A549 (cell line): ENCODE data around the gene BCAS1. TPM values are rescaled to one million over a fixed set of nuclear protein-coding genes. Genes with fewer than 3 reads are reported as not detected.

Source experiments
- BHLHE40 ChIP-seq: IDR thresholded peaks from 2 replicates; pipeline ENCODE4 v1.6.1; 2012; ENCODE audit warnings: low read depth, low read length, inconsistent platforms
- CBX2 ChIP-seq: fragments of 200-600 bp; sonication (generic); IDR thresholded peaks from 2 replicates; pipeline ENCODE4 v1.6.1; 2016; ENCODE audit warnings: low read depth, mild to moderate bottlenecking, borderline replicate concordance
- CBX8 ChIP-seq: fragments of 200-600 bp; sonication (generic); IDR thresholded peaks from 2 replicates; pipeline ENCODE4 v1.6.1; 2016
- CEBPB ChIP-seq, 2 experiments: fragments of >200 bp in 1 of 2; sonication (Bioruptor Twin) in 1 of 2; formaldehyde crosslinking in 1 of 2; IDR thresholded peaks; 2 replicates each; pipeline ENCODE4 v1.6.1; 2012 to 2016
- CHD2 ChIP-seq: fragments of 150-350 bp; IDR thresholded peaks from 2 replicates; pipeline ENCODE4 v1.6.1; 2014; ENCODE audit warnings: low read length; ENCODE audit not compliant: partially characterized antibody
- EHF ChIP-seq: fragments of 250-450 bp; sonication (Bioruptor Pico); IDR thresholded peaks from 2 replicates; pipeline ENCODE4 v1.5.0; 2020; ENCODE audit warnings: mild to moderate bottlenecking
- ESRRA ChIP-seq: fragments of 150-350 bp; IDR thresholded peaks from 2 replicates; pipeline ENCODE4 v1.6.1; 2014; ENCODE audit warnings: mild to moderate bottlenecking, low read length, borderline replicate concordance
- FOXS1 ChIP-seq: fragments of 250-450 bp; sonication (Bioruptor Pico); IDR thresholded peaks from 2 replicates; pipeline ENCODE4 v1.5.0; 2020; ENCODE audit warnings: mild to moderate bottlenecking, moderate library complexity
- GATA3 ChIP-seq: IDR thresholded peaks from 2 replicates; pipeline ENCODE4 v1.6.1; 2012; ENCODE audit warnings: borderline replicate concordance
- HEYL ChIP-seq: fragments of 250-450 bp; sonication (Bioruptor Pico); IDR thresholded peaks from 2 replicates; pipeline ENCODE4 v1.8.0; 2021; ENCODE audit warnings: mild to moderate bottlenecking, moderate library complexity
- HOXA7 ChIP-seq: fragments of 250-450 bp; sonication (Bioruptor Pico); IDR thresholded peaks from 2 replicates; pipeline ENCODE4 v1.5.0; 2020; ENCODE audit warnings: mild to moderate bottlenecking, moderate library complexity
- HOXB13 ChIP-seq: fragments of 250-450 bp; sonication (Bioruptor Pico); IDR thresholded peaks from 2 replicates; pipeline ENCODE4 v1.5.0; 2020; ENCODE audit warnings: low read depth, mild to moderate bottlenecking, moderate library complexity
- HOXB5 ChIP-seq: fragments of 250-450 bp; sonication (Bioruptor Pico); IDR thresholded peaks from 2 replicates; pipeline ENCODE4 v1.5.0; 2020; ENCODE audit warnings: mild to moderate bottlenecking, moderate library complexity
- JUN ChIP-seq, 2 experiments: fragments of >200 bp; sonication (Bioruptor Twin); formaldehyde crosslinking; IDR thresholded peaks; 2 replicates in 1 of 2; 3 replicates in 1 of 2; pipeline ENCODE4 v1.6.1; 2016 to 2017
- KDM1A ChIP-seq: fragments of 200-600 bp; sonication (generic); IDR thresholded peaks from 2 replicates; pipeline ENCODE4 v1.6.1; 2016; ENCODE audit warnings: low read depth, mild to moderate bottlenecking
- KDM5A ChIP-seq: fragments of 200-600 bp; sonication (generic); IDR thresholded peaks from 2 replicates; pipeline ENCODE4 v1.6.1; 2016; ENCODE audit warnings: antibody characterized with exemption, mild to moderate bottlenecking
- MAFK ChIP-seq: fragments of 450-650 bp; IDR thresholded peaks from 2 replicates; pipeline ENCODE4 v1.6.1; 2014; ENCODE audit not compliant: partially characterized antibody
- MYC ChIP-seq: IDR thresholded peaks from 2 replicates; pipeline ENCODE4 v1.6.1; 2012; ENCODE audit warnings: mild to moderate bottlenecking, inconsistent platforms, low read length, improper control_type of control experiment, borderline replicate concordance
- NPAS2 ChIP-seq: fragments of 250-450 bp; sonication (Bioruptor Pico); IDR thresholded peaks from 2 replicates; pipeline ENCODE4 v1.8.0; 2022; ENCODE audit warnings: mild to moderate bottlenecking, moderate library complexity, borderline replicate concordance
- NR3C1 ChIP-seq: fragments of >200 bp; sonication (Bioruptor Twin); formaldehyde crosslinking; IDR thresholded peaks from 3 replicates; pipeline ENCODE4 v1.6.1; 2017
- PHF8 ChIP-seq: fragments of 200-600 bp; sonication (generic); IDR thresholded peaks from 2 replicates; pipeline ENCODE4 v1.6.1; 2016; ENCODE audit warnings: low read depth, mild to moderate bottlenecking, antibody characterized with exemption, moderate library complexity, borderline replicate concordance
- POLR2A ChIP-seq: IDR thresholded peaks from 2 replicates; pipeline ENCODE4 v1.6.1; 2012; ENCODE audit warnings: mild to moderate bottlenecking, low read length
- POLR2AphosphoS2 ChIP-seq: conservative IDR thresholded peaks from 2 replicates; pipeline ENCODE4 v1.6.1; 2012; ENCODE audit warnings: low read length, improper control_type of control experiment, inconsistent platforms
- RARB ChIP-seq: fragments of 250-450 bp; sonication (Bioruptor Pico); IDR thresholded peaks from 2 replicates; pipeline ENCODE4 v1.8.0; 2021; ENCODE audit warnings: mild to moderate bottlenecking, moderate library complexity
- RCOR1 ChIP-seq: fragments of 150-350 bp; IDR thresholded peaks from 2 replicates; pipeline ENCODE4 v1.6.1; 2014; ENCODE audit warnings: antibody characterized with exemption, low read length, low read depth
- RFX5 ChIP-seq: fragments of 450-650 bp; IDR thresholded peaks from 2 replicates; pipeline ENCODE4 v1.7.1; 2014; ENCODE audit warnings: antibody characterized with exemption, mild to moderate bottlenecking, moderate library complexity
- RNF2 ChIP-seq: fragments of 200-600 bp; sonication (generic); IDR thresholded peaks from 2 replicates; pipeline ENCODE4 v1.6.1; 2016; ENCODE audit warnings: low read depth, mild to moderate bottlenecking, antibody characterized with exemption, moderate library complexity, borderline replicate concordance
- TFCP2L1 ChIP-seq: fragments of 250-450 bp; sonication (Bioruptor Pico); IDR thresholded peaks from 2 replicates; pipeline ENCODE4 v1.5.0; 2021; ENCODE audit warnings: mild to moderate bottlenecking
- TP53 ChIP-seq: fragments of 250-450 bp; sonication (Bioruptor Pico); IDR thresholded peaks from 2 replicates; pipeline ENCODE4 v1.5.0; 2021; ENCODE audit warnings: mild to moderate bottlenecking, moderate library complexity
- ZNF302 ChIP-seq: fragments of 250-450 bp; sonication (Bioruptor Pico); IDR thresholded peaks from 2 replicates; pipeline ENCODE4 v1.9.0; 2021; ENCODE audit warnings: inconsistent platforms, mild to moderate bottlenecking, moderate library complexity
- ZSCAN20 ChIP-seq: fragments of 250-450 bp; sonication (Bioruptor Pico); IDR thresholded peaks from 2 replicates; pipeline ENCODE4 v1.8.0; 2022; ENCODE audit warnings: mild to moderate bottlenecking, moderate library complexity
- polyA plus RNA-seq, 4 experiments: library from polyadenylated mRNA; depleted of rRNA in 3 of 4; stranded (reverse); fragments of >200 nt; fragmentation: RNase III in 1 of 4; extraction: RNeasy Plus Mini Kit Qiagen cat#74134 plus additional on column Dnase treatment in 1 of 4; gene quantifications; 2 replicates in 3 of 4; 3 replicates in 1 of 4; pipeline ENCODE4 v1.2.3, GENCODE V29; 2011 to 2017
- TF ChIP-seq, protein P1 (sequence below): fragments of 250-450 bp; sonication (Bioruptor Pico); IDR thresholded peaks from 2 replicates; pipeline ENCODE4 v1.5.0; 2020; ENCODE audit warnings: low read depth, mild to moderate bottlenecking, moderate library complexity
- TF ChIP-seq, protein P2 (sequence below): fragments of 450-650 bp; IDR thresholded peaks from 2 replicates; pipeline ENCODE4 v1.6.1; 2014; ENCODE audit warnings: antibody characterized with exemption
- TF ChIP-seq, protein P3 (sequence below): fragments of >200 bp; sonication (Bioruptor Twin); formaldehyde crosslinking; IDR thresholded peaks from 3 replicates; pipeline ENCODE4 v1.5.1; 2016
- TF ChIP-seq, protein P4 (sequence below): IDR thresholded peaks from 2 replicates; pipeline ENCODE4 v1.6.1; 2012
- TF ChIP-seq, protein P5 (sequence below): fragments of >200 bp; sonication (Bioruptor Twin); formaldehyde crosslinking; IDR thresholded peaks from 3 replicates; pipeline ENCODE4 v1.6.1; 2016
- TF ChIP-seq, protein P6 (sequence below): IDR thresholded peaks from 2 replicates; pipeline ENCODE4 v1.6.1; 2012
- TF ChIP-seq, protein P7 (sequence below): IDR thresholded peaks from 2 replicates; pipeline ENCODE4 v1.6.1; 2012; ENCODE audit warnings: low read depth, borderline replicate concordance

The BCAS1 gene
- polyA plus RNA-seq, 2 of the 4 experiments (the other 2 are of a cell fraction) = 1.4 to 3.9 TPM

DNA sequence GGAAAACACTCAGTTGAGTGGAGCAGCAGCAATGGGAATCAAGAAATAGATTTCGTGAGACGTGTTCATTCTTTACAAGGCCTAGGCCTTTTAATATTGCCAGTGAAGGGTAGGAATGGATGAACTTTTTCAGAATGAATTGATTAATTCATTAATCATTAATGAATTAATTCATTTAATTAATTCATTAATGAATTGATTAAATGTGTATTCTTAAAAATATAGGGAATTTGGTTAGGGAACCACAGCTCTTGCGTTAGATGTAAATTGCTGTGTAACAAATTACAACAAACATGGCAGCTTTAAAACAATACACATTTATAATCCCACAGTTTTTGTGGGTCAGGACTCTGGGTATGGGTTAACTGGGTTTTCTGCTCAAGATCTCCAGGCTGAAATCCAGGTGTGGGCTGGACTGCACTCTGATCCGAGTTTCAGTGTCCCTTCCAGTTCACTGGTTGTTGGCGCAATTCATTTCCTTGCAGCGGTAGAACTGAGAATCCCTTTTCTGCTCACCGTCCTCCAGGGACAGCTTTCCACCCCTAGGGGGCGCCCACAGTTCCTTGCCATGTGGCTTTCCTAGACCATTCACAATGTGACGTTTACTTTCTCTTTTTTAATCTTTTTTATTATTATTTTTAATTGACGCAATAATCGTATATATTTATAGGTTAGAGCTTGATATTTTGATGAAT, 32.8 kb upstream of the BCAS1 start (continued):
- TF ChIP-seq, protein P1, sequence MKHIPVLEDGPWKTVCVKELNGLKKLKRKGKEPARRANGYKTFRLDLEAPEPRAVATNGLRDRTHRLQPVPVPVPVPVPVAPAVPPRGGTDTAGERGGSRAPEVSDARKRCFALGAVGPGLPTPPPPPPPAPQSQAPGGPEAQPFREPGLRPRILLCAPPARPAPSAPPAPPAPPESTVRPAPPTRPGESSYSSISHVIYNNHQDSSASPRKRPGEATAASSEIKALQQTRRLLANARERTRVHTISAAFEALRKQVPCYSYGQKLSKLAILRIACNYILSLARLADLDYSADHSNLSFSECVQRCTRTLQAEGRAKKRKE (CRISPR knock-in tag) = peak; percentile 80; the same call in 1 of the 2 replicates
- TF ChIP-seq MYC (peak; percentile 89), TP53 (no peak; the same call in 1 of the 2 replicates), NR3C1 (no peak), ZSCAN20 (CRISPR knock-in tag) (no peak), PHF8 (no peak), KDM1A (no peak), NPAS2 (no peak), TFCP2L1 (CRISPR knock-in tag) (peak; percentile 81), CBX8 (no peak), FOXS1 (CRISPR knock-in tag) (peak; percentile 77; the same call in 1 of the 2 replicates), MAFK (no peak), HEYL (CRISPR knock-in tag) (peak; percentile 65; the same call in 1 of the 2 replicates), POLR2AphosphoS2 (no peak), HOXB5 (CRISPR knock-in tag) (peak; percentile 92), POLR2A (no peak), ZNF302 (CRISPR knock-in tag) (peak; percentile 92), CBX2 (no peak), CHD2 (no peak), HOXA7 (peak; percentile 76; the same call in 1 of the 2 replicates), BHLHE40 (no peak), RCOR1 (no peak), RFX5 (no peak), GATA3 (no peak), HOXB13 (CRISPR knock-in tag) (peak; percentile 87), JUN (IDR thresholded peaks at IDR 0.05) (0 out of 5 replicates have a peak, but pooled peaks of 1 of the 2 experiments have one; percentile 26), EHF (CRISPR knock-in tag) (peak; percentile 90), CEBPB (IDR thresholded peaks at IDR 0.05) (peak in 1 of 2 experiments; percentile 62; a peak in 2 of 4 replicates), KDM5A (no peak), RNF2 (no peak), RARB (0 out of 2 replicates have a peak, but pooled peaks have one; percentile 59), ESRRA (no peak)
- TF ChIP-seq, protein P2, sequence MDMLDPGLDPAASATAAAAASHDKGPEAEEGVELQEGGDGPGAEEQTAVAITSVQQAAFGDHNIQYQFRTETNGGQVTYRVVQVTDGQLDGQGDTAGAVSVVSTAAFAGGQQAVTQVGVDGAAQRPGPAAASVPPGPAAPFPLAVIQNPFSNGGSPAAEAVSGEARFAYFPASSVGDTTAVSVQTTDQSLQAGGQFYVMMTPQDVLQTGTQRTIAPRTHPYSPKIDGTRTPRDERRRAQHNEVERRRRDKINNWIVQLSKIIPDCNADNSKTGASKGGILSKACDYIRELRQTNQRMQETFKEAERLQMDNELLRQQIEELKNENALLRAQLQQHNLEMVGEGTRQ = no peak
- TF ChIP-seq, protein P3, sequence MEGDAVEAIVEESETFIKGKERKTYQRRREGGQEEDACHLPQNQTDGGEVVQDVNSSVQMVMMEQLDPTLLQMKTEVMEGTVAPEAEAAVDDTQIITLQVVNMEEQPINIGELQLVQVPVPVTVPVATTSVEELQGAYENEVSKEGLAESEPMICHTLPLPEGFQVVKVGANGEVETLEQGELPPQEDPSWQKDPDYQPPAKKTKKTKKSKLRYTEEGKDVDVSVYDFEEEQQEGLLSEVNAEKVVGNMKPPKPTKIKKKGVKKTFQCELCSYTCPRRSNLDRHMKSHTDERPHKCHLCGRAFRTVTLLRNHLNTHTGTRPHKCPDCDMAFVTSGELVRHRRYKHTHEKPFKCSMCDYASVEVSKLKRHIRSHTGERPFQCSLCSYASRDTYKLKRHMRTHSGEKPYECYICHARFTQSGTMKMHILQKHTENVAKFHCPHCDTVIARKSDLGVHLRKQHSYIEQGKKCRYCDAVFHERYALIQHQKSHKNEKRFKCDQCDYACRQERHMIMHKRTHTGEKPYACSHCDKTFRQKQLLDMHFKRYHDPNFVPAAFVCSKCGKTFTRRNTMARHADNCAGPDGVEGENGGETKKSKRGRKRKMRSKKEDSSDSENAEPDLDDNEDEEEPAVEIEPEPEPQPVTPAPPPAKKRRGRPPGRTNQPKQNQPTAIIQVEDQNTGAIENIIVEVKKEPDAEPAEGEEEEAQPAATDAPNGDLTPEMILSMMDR = peak; percentile 86
- TF ChIP-seq, protein P4, sequence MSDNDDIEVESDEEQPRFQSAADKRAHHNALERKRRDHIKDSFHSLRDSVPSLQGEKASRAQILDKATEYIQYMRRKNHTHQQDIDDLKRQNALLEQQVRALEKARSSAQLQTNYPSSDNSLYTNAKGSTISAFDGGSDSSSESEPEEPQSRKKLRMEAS = peak; percentile 96
- TF ChIP-seq, protein P5, sequence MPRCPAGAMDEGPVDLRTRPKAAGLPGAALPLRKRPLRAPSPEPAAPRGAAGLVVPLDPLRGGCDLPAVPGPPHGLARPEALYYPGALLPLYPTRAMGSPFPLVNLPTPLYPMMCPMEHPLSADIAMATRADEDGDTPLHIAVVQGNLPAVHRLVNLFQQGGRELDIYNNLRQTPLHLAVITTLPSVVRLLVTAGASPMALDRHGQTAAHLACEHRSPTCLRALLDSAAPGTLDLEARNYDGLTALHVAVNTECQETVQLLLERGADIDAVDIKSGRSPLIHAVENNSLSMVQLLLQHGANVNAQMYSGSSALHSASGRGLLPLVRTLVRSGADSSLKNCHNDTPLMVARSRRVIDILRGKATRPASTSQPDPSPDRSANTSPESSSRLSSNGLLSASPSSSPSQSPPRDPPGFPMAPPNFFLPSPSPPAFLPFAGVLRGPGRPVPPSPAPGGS = no peak
- TF ChIP-seq, protein P6, sequence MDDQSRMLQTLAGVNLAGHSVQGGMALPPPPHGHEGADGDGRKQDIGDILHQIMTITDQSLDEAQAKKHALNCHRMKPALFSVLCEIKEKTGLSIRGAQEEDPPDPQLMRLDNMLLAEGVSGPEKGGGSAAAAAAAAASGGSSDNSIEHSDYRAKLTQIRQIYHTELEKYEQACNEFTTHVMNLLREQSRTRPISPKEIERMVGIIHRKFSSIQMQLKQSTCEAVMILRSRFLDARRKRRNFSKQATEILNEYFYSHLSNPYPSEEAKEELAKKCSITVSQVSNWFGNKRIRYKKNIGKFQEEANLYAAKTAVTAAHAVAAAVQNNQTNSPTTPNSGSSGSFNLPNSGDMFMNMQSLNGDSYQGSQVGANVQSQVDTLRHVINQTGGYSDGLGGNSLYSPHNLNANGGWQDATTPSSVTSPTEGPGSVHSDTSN = no peak
- TF ChIP-seq, protein P7, sequence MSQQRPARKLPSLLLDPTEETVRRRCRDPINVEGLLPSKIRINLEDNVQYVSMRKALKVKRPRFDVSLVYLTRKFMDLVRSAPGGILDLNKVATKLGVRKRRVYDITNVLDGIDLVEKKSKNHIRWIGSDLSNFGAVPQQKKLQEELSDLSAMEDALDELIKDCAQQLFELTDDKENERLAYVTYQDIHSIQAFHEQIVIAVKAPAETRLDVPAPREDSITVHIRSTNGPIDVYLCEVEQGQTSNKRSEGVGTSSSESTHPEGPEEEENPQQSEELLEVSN = no peak
